Stimulated activated CD4-positive, alpha-beta T cell treated with anti-CD3 and anti-CD28 coated beads, Interleukin-4, amount 100 ng/mL, for 4 hours (primary cell): Measurements from ENCODE around the gene SF3B5.
"Not testable (repeated sequence)": the region's sequence is repeated elsewhere in the genome, so short reads cannot be mapped to it uniquely, and the experiment has no call there.

Experiments
- DNase-seq, 2 experiments: peaks; one replicate each; pipeline ENCODE4 v3.0.0-alpha.2; 2020

The SF3B5 gene

GRCh38 chr6:144095134-144096002 is at the start of gene SF3B5:
Gene SF3B5 (minus strand): TSS chr6:144095573. CDS start chr6:144095497, 76 bp downstream.
- peak; percentile 94 to 99 for DNase-seq

GRCh38 chr6:144144996-144145395 is 49.6 kb upstream of the SF3B5 start:
- no peak for DNase-seq

GRCh38 chr6:144143878-144144277 is 48.5 kb upstream of the SF3B5 start:
- DNase-seq: no peak

GRCh38 chr6:144143106-144143505 is 47.7 kb upstream of the SF3B5 start:
- DNase-seq: no peak

GRCh38 chr6:144141470-144141869 is 46.1 kb upstream of the SF3B5 start:
- no peak for DNase-seq

GRCh38 chr6:144140867-144141266 is 45.5 kb upstream of the SF3B5 start:
- no peak for DNase-seq

GRCh38 chr6:144139817-144140216 is 44.4 kb upstream of the SF3B5 start:
- no peak for DNase-seq

GRCh38 chr6:144138542-144138941 is 43.2 kb upstream of the SF3B5 start:
- DNase-seq: no peak

- DNase-seq: no peak
Observed at GRCh38 chr6:144134737-144135136, 39.4 kb upstream of the SF3B5 start.

- DNase-seq: no peak
Observed at GRCh38 chr6:144134176-144134575, 38.8 kb upstream of the SF3B5 start.

- no peak for DNase-seq
Observed at GRCh38 chr6:144133225-144133821, 38.0 kb upstream of the SF3B5 start.

- DNase-seq: not testable (repeated sequence)
Observed at GRCh38 chr6:144132167-144132690, 36.9 kb upstream of the SF3B5 start.

- no peak for DNase-seq
Observed at GRCh38 chr6:144131248-144131709, 35.9 kb upstream of the SF3B5 start.

- no peak for DNase-seq
Observed at GRCh38 chr6:144129469-144129868, 34.1 kb upstream of the SF3B5 start.

GRCh38 chr6:144127097-144127496 is 31.7 kb upstream of the SF3B5 start:
- no peak for DNase-seq

- no peak for DNase-seq
Observed at GRCh38 chr6:144123836-144124235, 28.5 kb upstream of the SF3B5 start.

GRCh38 chr6:144123421-144123820 is 28.0 kb upstream of the SF3B5 start:
- no peak for DNase-seq

- no peak for DNase-seq
Observed at GRCh38 chr6:144122861-144123260, 27.5 kb upstream of the SF3B5 start.

GRCh38 chr6:144119376-144119775 is 24.0 kb upstream of the SF3B5 start:
- no peak for DNase-seq

- DNase-seq: no peak
Observed at GRCh38 chr6:144115219-144115618, 19.8 kb upstream of the SF3B5 start.

GRCh38 chr6:144113366-144113765 is 18.0 kb upstream of the SF3B5 start:
- no peak for DNase-seq

- no peak for DNase-seq
Observed at GRCh38 chr6:144110210-144110609, 14.8 kb upstream of the SF3B5 start.

GRCh38 chr6:144106206-144106605 is 10.8 kb upstream of the SF3B5 start:
- DNase-seq: no peak

GRCh38 chr6:144104898-144105487 is 9.6 kb upstream of the SF3B5 start:
- peak in 1 of 2 experiments; percentile 4 for DNase-seq
